Ovary (tissue), 3 donors: ENCODE results near the gene HTRA3.

Experiments used
- CTCF ChIP-seq, 3 donors: fragments of 450-650 bp in 2 of 3; fragments of 200-600 bp in 1 of 3; IDR thresholded peaks; one replicate each; pipeline versions ENCODE4 v1.5.1 to v1.8.0; 2016 to 2022; ENCODE audit warnings: antibody characterized with exemption in 3 of 3, mild to moderate bottlenecking in 1 of 3
- EP300 ChIP-seq: sonication (generic); formaldehyde crosslinking; IDR thresholded peaks from one replicate; pipeline ENCODE4 v1.6.1; 2017; ENCODE audit warnings: antibody characterized with exemption
- donor health status: DM: no; HTN: no; CAD: no.

GRCh38 chr4:8308144-8308543 lies 38.6 kb downstream of the HTRA3 start:
- TF ChIP-seq CTCF (IDR thresholded peaks at IDR 0.05) (no peak), EP300 (no peak)
